ENCODE results near the gene KRT81. TPM values are rescaled to one million over a fixed set of nuclear protein-coding genes. Genes with fewer than 3 reads are reported as not detected.
A peak's percentile ranks its signal among the peaks of the same experiment; 100 is the strongest.

Gene KRT81
- total and polyA plus RNA-seq, 2 donors (not counting 1 experiment from before 2014, with no cell fraction given), result not detected

DNA sequence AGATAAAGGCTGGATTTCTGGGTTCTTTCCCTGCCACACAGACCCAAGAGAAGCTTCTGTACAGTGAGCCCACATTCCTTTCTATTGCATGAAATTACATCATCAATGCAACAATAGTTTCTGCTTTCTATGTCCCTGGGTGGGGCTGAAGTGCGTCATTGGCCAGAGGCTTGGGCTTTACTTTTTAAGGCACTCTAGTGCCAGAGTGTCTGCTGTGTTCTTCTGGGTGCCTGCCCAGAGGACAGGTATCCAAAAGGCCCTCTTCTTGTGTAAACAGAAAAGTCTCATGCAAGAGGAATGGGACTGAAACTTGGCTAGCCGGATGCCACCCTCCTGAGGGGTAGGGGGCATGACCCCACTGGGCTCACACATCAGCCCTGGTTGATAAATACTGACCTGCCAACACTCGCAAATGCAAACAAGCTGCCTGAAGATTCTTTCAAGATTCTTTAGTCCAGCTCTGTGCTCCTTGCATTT is 11.0 kb downstream of the KRT81 start:
- no peak for TF ChIP-seq EZH2 (IDR thresholded peaks at IDR 0.05; ENCODE audit: low read length, missing control alignments)
- TF ChIP-seq, protein P1, sequence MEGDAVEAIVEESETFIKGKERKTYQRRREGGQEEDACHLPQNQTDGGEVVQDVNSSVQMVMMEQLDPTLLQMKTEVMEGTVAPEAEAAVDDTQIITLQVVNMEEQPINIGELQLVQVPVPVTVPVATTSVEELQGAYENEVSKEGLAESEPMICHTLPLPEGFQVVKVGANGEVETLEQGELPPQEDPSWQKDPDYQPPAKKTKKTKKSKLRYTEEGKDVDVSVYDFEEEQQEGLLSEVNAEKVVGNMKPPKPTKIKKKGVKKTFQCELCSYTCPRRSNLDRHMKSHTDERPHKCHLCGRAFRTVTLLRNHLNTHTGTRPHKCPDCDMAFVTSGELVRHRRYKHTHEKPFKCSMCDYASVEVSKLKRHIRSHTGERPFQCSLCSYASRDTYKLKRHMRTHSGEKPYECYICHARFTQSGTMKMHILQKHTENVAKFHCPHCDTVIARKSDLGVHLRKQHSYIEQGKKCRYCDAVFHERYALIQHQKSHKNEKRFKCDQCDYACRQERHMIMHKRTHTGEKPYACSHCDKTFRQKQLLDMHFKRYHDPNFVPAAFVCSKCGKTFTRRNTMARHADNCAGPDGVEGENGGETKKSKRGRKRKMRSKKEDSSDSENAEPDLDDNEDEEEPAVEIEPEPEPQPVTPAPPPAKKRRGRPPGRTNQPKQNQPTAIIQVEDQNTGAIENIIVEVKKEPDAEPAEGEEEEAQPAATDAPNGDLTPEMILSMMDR (conservative IDR thresholded peaks at IDR 0.05 in 1 of 2, IDR thresholded peaks at IDR 0.05 in 1 of 2; ENCODE audit: low read depth in 1 of 2, low read length in 2 of 2), result no peak
- H4K20me1 ChIP-seq (ENCODE audit: control insufficient read depth, extremely low read depth, insufficient read depth, low read length), result no peaks in the 10 kb centered on the region
- H3K9ac ChIP-seq (ENCODE audit: insufficient read depth, low read length), result peak overlapping the region; percentile 60
- H3K4me2 ChIP-seq (ENCODE audit: extremely low read depth, insufficient read depth, low read length), result peak overlapping the region; percentile 60
- H3K79me2 ChIP-seq (ENCODE audit: control insufficient read depth, insufficient read depth, low read length), result no peaks in the 10 kb centered on the region
- no peaks in the 10 kb centered on the region for H3K36me3 ChIP-seq (ENCODE audit: control insufficient read depth, insufficient read depth, low read length)
- H3K27me3 ChIP-seq (ENCODE audit: control insufficient read depth, insufficient read depth, low read length), result no peaks in the 10 kb centered on the region
- peaks cover 25% of the 10 kb centered on the region for H3K4me1 ChIP-seq (ENCODE audit: control insufficient read depth, extremely low read depth, insufficient read depth, low read length)
- H3K4me3 ChIP-seq (replicated peaks in 1 of 4; ENCODE audit: control extremely low read depth in 1 of 4, insufficient read depth in 1 of 4, low read depth in 3 of 4, low read length in 4 of 4), result no peak overlapping the region
- peak; percentile 95 to 98 for DNase-seq (ENCODE audit: low read depth in 2 of 2)
- H2AFZ ChIP-seq (ENCODE audit: low read length), result no peak overlapping the region
- H3K27ac ChIP-seq (ENCODE audit: insufficient read depth, low read length), result peak overlapping the region; percentile 98
- no peaks in the 10 kb centered on the region for H3K9me3 ChIP-seq (ENCODE audit: control insufficient read depth, insufficient read depth, low read depth, low read length)

DNA sequence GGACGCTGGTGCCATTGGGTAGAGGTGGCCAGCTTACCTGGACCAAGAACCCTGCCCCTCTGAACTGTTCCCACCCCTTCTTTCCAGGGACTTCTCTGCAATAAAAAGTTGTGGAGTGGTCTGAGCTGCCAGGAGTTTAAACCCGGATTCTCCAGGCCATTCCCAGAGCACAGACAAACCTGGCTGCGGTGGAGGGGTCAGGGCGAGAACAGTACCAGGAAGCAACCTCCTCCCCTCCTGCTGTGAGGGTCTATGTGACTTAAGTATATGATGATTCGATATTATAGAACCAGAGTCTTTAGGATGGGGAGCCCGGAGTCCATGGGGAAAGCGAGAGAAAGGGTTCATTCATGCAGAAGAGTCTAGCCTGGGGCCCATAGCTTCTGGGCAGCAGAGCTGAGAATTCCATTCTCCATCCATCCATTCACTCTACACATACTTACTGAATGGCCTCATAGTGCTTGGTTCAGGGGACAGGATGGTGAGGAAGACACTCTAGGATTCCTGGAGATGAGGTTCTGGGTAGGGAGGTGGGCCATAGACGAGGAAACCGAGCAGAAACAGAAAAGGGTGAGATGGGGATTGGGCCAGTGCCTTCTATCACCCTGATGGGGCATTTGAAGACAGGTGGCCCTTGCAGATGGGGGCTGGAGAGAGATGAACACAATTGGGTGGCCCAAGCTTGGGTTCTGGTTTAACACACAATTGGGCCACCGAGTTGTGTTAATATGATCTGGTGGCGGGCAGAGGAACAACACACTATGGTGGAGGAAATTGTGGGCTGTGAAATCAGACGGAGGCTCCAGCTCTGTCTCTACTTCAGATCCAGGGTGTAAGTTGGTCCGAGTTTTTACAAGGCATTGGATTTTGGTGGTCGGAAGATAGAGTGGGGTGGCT is 11.7 kb downstream of the KRT81 start:
- Histone ChIP-seq H3K4me1 (ENCODE audit: control insufficient read depth, extremely low read depth, insufficient read depth, low read length) (peaks cover 25% of the 10 kb centered on the region), H3K79me2 (ENCODE audit: control insufficient read depth, insufficient read depth, low read length) (no peaks in the 10 kb centered on the region), H3K4me3 (replicated peaks in 1 of 4; ENCODE audit: control extremely low read depth in 1 of 4, insufficient read depth in 1 of 4, low read depth in 3 of 4, low read length in 4 of 4) (no peak overlapping the region), H3K4me2 (ENCODE audit: extremely low read depth, insufficient read depth, low read length) (peak overlapping the region; percentile 60), H3K27me3 (ENCODE audit: control insufficient read depth, insufficient read depth, low read length) (peaks cover 1% of the 10 kb centered on the region), H3K36me3 (ENCODE audit: control insufficient read depth, insufficient read depth, low read length) (no peaks in the 10 kb centered on the region), H3K9ac (ENCODE audit: insufficient read depth, low read length) (peak overlapping the region; percentile 21), H4K20me1 (ENCODE audit: control insufficient read depth, extremely low read depth, insufficient read depth, low read length) (no peaks in the 10 kb centered on the region), H3K27ac (ENCODE audit: insufficient read depth, low read length) (peak overlapping the region; percentile 98), H2AFZ (ENCODE audit: low read length) (no peak overlapping the region), H3K9me3 (ENCODE audit: control insufficient read depth, insufficient read depth, low read depth, low read length) (no peaks in the 10 kb centered on the region)
- DNase-seq (ENCODE audit: low read depth in 2 of 2), result peak in 1 of 2 donors; percentile 73
- TF ChIP-seq, protein P1 (conservative IDR thresholded peaks at IDR 0.05 in 1 of 2, IDR thresholded peaks at IDR 0.05 in 1 of 2; ENCODE audit: low read depth in 1 of 2, low read length in 2 of 2), result no peak
- no peak for TF ChIP-seq EZH2 (IDR thresholded peaks at IDR 0.05; ENCODE audit: low read length, missing control alignments)

DNA sequence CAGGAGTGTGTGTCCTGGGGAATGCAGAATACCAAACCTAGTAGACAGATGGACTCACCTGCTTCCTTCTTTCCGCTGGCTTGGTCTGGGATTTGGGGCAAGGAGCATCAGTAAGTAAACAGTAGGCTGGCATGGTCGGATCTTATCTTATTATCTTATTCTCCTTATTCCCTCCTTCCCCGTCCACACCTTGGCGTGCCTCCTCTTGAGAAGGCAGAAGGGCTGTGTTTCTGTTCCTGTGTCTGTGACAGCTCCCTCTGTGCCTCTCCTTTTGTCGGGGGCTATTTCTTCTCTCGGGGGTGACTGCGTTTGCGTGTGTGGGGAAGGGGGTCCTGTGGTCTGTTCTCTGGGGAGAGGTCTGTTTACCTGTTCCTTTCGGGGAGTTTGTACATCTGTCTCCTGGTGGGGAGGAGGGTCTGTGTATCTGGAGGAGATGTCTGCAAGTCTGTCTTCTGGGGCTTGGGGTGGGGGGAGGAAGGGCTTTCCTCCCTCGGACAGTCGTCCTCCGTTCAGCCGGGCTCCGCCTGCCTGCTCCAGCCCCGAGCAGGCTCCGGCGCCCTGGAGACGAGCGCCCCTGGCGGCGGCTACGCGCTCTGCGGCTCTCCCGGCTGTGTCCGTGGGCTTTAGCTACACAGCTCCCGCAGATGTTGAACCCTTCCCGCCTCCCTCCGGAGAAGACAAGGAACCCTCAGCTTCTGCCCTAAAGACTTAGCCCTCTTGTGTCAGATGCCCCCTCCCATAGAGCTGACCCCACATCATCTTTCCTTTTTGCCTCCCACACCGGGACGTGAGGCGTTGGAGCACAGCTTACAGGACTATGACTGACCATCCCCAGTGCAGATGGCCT is 12.5 kb downstream of the KRT81 start:
- no peak for TF ChIP-seq EZH2 (IDR thresholded peaks at IDR 0.05; ENCODE audit: low read length, missing control alignments)
- TF ChIP-seq, protein P1 (conservative IDR thresholded peaks at IDR 0.05 in 1 of 2, IDR thresholded peaks at IDR 0.05 in 1 of 2; ENCODE audit: low read depth in 1 of 2, low read length in 2 of 2), result peak; percentile 90 to 95
- Histone ChIP-seq H3K79me2 (ENCODE audit: control insufficient read depth, insufficient read depth, low read length) (no peaks in the 10 kb centered on the region), H2AFZ (ENCODE audit: low read length) (peak overlapping the region; percentile 69), H3K9me3 (ENCODE audit: control insufficient read depth, insufficient read depth, low read depth, low read length) (no peaks in the 10 kb centered on the region), H3K4me3 (replicated peaks in 1 of 4; ENCODE audit: control extremely low read depth in 1 of 4, insufficient read depth in 1 of 4, low read depth in 3 of 4, low read length in 4 of 4) (peak overlapping the region in 3 of 4 experiments; percentile 4 to 37 (median 6)), H3K4me1 (ENCODE audit: control insufficient read depth, extremely low read depth, insufficient read depth, low read length) (peaks cover 25% of the 10 kb centered on the region), H4K20me1 (ENCODE audit: control insufficient read depth, extremely low read depth, insufficient read depth, low read length) (no peaks in the 10 kb centered on the region), H3K27ac (ENCODE audit: insufficient read depth, low read length) (peak overlapping the region; percentile 98), H3K9ac (ENCODE audit: insufficient read depth, low read length) (peak overlapping the region; percentile 20), H3K36me3 (ENCODE audit: control insufficient read depth, insufficient read depth, low read length) (no peaks in the 10 kb centered on the region), H3K4me2 (ENCODE audit: extremely low read depth, insufficient read depth, low read length) (peak overlapping the region; percentile 80), H3K27me3 (ENCODE audit: control insufficient read depth, insufficient read depth, low read length) (peaks cover 2% of the 10 kb centered on the region)
- peak; percentile 55 to 76 for DNase-seq (ENCODE audit: low read depth in 2 of 2)
